ENCODE results near the gene CDC27.
"Not testable (repeated sequence)": the region's sequence is repeated elsewhere in the genome, so short reads cannot be mapped to it uniquely, and the experiment has no call there.

Gene CDC27, protein sequence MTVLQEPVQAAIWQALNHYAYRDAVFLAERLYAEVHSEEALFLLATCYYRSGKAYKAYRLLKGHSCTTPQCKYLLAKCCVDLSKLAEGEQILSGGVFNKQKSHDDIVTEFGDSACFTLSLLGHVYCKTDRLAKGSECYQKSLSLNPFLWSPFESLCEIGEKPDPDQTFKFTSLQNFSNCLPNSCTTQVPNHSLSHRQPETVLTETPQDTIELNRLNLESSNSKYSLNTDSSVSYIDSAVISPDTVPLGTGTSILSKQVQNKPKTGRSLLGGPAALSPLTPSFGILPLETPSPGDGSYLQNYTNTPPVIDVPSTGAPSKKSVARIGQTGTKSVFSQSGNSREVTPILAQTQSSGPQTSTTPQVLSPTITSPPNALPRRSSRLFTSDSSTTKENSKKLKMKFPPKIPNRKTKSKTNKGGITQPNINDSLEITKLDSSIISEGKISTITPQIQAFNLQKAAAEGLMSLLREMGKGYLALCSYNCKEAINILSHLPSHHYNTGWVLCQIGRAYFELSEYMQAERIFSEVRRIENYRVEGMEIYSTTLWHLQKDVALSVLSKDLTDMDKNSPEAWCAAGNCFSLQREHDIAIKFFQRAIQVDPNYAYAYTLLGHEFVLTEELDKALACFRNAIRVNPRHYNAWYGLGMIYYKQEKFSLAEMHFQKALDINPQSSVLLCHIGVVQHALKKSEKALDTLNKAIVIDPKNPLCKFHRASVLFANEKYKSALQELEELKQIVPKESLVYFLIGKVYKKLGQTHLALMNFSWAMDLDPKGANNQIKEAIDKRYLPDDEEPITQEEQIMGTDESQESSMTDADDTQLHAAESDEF

DNA sequence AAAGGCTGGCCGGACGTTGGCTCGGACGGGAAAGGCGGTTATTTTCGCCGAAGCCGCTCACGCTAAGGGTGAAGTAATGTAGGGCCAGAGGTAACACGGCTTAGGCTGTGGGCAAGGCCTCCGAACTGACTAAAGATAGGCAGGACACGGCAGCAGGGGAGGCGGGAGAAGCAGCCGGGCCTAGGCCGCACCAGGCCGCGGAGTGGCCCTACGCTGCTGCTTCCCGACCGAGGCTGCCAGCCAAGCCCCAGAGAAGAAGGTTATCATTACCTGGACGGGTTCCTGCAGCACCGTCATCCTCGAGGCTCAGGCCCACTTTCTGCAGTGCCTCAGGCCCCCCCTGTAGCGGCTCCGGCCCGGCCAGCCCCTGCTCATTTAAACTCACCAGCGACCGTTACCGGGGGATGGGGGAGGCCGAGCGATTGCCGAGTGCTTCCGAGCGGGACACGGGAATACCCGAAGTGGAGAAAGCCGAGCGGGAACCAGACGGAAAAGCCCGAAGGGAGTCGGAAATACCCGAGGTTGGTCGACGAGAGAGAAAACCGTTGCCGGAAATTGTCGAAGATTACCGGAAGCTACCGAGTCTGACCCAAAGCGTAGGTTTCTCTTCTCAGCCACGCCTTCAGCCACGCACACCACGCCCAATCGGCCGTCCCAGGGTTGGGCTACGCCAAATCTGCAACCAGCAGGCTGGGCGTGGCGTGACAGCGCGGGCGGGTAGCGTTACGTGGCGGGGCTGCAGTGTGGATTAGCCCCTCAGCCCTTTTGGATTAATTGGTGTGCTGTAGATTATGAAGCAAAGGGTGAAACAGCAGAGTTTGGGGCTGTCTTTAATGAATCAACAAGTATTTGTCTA lies at the start of gene CDC27:
TSS of gene CDC27 (minus strand) at position 420 of the 856 bp plus-strand sequence. CDS start at position 297, 123 bp downstream.
- peak; percentile 99 for DNase-seq

DNA sequence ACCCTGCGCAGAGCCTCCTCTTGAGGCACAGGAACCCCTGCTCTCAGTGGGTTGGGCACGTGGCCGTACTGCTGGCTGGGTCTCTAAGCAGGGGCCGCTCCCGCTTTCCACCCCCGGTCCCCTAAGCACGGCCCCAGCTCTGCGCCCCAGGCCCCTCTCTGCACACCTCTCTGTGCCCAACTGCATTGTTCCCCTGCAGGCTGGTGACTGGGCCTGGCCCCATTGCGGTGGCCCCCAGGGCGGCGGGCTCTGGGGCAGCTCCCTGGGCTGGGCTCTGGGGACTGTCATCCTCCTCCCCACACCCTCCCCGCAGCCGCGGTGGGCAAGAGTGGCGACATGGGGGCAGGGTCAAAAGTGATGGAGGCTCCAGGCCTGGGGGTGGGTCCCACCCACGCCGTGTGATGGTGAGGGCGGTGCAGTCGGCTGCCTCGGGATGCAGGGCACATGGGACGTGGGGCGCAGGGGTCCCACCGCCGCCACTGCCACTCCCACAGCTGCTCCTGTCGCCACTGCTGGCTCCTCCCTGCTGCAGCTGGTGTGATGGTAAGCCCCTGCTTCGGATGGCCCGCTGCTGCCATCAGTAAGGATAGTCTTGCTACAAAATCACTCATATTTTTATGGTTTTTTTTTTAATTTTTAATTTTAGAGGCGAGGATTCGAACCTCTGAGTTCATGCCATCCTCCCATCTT lies 49.4 kb upstream of the CDC27 start:
- DNase-seq = no peak

GRCh38 chr17:47237841-47238240 lies 48.7 kb upstream of the CDC27 start:
- DNase-seq = no peak

- no peak for DNase-seq
Measured at GRCh38 chr17:47235923-47236322, 46.8 kb upstream of the CDC27 start.

GRCh38 chr17:47235506-47235905 lies 46.4 kb upstream of the CDC27 start:
- DNase-seq = no peak

DNA sequence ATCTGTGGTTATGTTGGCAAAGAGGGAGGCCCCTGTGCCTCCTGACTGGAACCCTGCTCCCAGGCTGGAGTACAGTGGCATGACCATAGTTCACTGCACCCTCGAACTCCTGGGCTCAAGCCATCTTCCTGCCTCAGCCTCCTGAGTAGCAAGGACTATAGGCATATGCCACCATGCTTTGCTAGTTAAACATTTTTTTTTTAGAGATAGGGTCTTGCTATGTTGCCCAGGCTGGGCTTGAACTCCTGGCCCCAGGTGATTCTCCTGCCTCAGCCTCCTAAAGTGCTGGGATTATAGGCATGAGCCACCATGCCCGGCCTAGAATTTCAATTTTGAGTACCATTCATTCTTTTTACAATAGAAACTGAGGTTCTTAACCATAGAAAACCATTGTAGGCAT lies 43.4 kb upstream of the CDC27 start:
- no peak for DNase-seq

- no peak for DNase-seq
Measured at GRCh38 chr17:47231866-47232265, 42.8 kb upstream of the CDC27 start.

- DNase-seq = no peak
Measured at GRCh38 chr17:47231334-47231733, 42.2 kb upstream of the CDC27 start.

DNA sequence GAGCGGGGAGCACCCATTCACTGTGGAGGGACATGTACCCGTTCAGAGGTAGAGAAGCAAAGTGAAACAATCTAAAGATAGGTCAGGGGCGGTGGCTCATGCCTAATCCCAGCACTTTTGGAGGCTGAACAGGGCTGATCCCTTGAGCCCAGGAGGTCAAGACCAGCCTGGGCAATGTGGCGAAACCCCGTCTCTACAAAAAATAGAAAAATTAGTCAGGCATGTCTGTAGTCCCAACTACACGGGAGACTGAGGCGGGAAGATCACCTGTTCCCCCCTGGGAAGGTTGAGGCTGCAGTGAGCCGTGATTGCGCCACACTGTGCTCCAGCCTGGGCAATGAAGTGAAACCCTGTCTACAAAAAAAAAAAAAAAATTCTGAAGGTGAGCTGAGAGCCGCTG lies 41.8 kb upstream of the CDC27 start:
- no peak for DNase-seq

DNA sequence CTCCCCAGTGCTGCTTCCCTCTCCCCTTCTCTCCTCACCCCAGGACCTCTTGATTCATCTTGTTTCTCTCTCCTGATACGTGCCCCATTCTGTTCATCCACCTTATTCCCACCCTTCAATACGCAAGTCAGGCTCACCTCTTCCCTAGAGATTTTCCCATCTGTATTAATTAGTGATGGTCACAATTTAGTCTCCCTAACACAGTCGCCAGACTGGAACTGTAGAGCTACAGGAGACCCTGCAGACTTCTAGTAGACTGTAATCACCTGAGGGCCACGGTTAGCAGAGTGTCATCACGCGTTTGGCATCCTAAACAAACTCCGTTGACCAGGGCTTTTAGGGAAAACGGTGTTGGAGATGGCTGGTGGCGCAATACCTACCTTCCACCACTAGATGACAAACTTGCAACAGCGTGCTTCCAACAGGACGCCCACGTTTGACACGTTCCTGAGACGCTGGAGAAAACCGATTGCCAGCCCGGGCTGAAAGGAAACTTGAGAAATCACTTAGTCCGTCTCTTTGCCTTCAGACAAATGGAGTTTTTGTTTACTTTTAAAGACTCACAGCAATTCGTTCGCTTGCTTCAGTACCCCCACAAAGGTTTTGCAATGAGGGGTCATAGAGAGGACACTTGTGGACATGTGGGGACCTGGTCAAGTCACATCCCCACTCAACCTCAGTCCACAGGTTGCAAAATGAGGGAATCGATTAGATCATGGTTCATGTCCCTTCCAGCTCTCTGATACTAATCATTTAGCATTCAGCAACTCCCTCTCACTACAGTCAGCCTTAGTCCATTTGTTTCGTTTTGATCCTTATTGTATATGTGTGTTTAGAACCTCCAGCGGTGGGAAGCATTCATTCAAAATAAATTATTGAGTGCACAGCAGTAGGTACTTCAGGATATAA lies 40.7 kb upstream of the CDC27 start:
- DNase-seq = peak; percentile 76

DNA sequence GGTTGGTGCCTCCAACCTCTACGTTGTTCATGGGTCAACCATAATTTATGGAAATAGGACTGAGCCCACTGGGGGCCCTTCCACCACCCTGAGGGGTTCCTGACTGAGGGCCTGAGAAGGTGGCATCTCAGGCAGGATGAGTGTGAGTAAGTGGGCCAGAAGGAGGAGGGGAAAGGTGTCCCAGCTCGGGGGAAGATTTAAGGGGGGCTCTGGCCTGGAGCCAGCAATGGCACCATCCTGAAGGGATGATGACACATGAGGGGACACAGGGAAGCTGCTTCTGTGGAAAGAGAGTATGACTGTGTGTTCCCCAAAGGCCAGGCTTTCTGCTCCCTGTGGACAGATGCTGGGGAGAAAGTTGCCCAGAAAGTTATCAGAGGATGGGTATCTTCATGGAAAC lies 38.8 kb upstream of the CDC27 start:
- no peak for DNase-seq

DNA sequence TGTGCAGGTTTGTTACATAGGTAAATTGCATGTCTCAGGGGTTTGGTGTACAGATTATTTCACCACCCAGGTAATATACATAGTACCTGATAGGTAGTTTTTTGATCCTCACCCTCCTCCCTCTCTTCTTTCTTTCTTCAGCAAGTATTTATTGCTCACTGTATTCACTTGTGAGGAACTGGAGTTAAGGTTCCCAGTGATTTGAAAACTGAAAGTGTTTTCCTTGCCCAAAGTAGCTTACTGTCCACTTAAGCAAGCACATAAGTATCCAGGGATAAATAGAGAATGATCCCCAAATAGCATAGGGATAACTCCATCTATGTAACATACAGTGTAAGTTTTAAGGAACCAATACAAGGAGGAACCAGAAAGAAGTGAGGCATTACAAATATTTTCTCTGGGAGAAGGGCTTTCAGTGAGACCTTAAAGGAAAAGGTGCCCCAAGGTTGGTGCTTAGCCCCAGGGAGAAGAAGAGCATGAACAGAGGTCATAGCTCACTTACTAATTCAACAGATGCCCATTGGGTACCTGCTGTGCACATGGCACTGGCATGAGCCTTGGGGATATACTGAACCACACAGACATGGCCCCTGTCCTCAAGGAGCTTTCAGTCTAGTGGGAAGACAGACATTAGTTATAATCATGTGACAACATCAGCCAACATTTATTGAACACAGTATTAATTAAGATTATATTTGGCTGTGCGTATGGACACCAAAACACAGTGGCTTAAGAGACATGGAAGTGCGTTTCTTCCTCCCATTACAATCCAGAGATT lies 37.0 kb upstream of the CDC27 start:
- no peak for DNase-seq

DNA sequence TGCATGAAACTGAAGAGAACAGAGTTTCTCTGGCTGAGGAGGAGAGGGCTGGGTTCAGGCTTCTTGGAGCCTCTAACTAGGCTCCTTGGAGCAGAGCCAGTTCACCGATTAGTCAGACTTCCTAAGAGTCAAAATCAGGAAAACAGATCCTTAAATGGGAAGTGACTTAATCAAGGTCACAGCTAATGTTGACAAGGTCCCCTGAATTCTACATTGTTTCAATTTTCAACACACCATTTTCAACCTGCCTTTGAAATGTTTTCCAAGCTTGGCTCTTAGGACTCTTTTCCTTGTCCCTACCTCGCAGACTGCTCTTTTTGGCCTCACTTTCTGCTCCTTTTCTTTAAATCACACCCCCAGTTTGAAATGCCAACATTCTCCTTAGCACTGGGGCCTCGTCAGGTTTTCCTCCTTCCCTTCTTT lies 36.4 kb upstream of the CDC27 start:
- no peak for DNase-seq

DNA sequence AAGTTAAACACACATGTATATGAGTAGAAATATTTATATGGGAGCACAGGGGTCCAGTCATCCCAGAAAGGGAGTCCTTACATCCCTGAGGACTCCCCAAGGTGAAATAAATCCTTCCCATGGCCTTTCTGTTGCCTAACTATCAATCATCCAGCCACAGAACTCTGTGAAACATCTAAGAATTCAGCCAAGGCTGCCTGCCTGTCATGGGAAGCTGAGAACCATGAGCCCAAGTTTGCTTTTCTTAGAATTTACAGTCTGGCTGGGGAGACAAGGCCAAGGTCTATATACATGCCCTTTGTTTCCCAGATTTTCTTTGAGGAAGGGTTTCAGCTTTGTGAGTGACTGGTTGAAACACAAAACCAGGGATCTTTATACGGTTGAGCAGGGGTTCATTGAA lies 35.9 kb upstream of the CDC27 start:
- DNase-seq = no peak

- DNase-seq = not testable (repeated sequence)
Measured at GRCh38 chr17:47224077-47224476, 35.0 kb upstream of the CDC27 start.

GRCh38 chr17:47223460-47223859 lies 34.4 kb upstream of the CDC27 start:
- DNase-seq = no peak

- DNase-seq = no peak
Measured at GRCh38 chr17:47223007-47223406, 33.9 kb upstream of the CDC27 start.

DNA sequence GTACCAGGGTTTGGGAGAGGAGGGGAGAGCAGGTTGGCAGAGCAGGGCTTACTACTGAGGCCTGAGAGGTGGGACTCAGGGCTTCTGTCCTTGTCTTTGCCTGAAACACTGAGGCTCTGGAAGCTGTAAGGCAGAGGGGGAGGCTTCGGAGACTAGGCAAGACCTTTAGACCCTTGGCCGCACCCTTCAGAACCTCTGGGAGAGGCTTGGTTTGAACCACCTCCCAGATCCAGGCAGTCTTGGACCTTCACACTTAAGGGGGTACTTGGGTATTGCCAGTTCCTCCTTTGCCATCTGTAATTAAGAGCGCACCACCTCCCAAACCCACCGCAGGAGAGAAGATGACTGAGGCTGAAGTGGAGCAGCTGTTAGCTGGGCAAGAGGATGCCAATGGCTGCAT lies 33.0 kb upstream of the CDC27 start:
- no peak for DNase-seq

DNA sequence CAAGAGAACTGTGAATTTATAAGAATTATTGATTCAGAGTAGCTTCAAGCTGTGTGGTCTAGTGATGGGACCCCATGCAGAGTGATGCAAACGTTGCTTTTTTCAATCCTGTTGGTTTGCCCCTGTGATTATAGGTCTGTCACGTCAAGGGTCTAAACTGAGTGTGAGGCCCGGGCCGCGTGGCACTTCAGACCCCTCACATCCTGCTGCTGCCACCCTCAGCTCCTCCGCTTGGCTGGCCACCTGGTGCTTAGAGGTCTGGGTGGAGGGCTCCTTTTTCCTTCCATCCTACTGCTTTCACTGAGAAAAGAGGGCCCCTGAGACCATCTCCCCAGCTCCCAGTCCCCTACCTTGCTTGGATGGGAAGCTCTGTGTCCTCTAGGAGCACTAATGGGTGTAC lies 32.1 kb upstream of the CDC27 start:
- DNase-seq = no peak

GRCh38 chr17:47220531-47220999 lies 31.5 kb upstream of the CDC27 start:
- no peak for DNase-seq

All from NCI-H1092 treated with DMSO at 0.1 percent for 48 hours (cell line).